Measurements from ENCODE around the gene SPINK14.

SPINK14 gene

GRCh38 chr5:148168246-148168645, at the start of gene SPINK14:
TSS of gene SPINK14 (plus strand) at chr5:148168546. CDS start at chr5:148169733, 1,187 bp downstream.
- no peak for DNase-seq

- DNase-seq, result no peak
Measured at GRCh38 chr5:148120317-148120716, 48.0 kb upstream of the SPINK14 start.

- DNase-seq, result no peak
Measured at GRCh38 chr5:148125641-148126040, 42.7 kb upstream of the SPINK14 start.

GRCh38 chr5:148135091-148136048, 33.0 kb upstream of the SPINK14 start:
- no peak for DNase-seq

GRCh38 chr5:148140846-148141245, 27.5 kb upstream of the SPINK14 start:
- no peak for DNase-seq

GRCh38 chr5:148141645-148142044, 26.7 kb upstream of the SPINK14 start:
- no peak for DNase-seq

GRCh38 chr5:148145916-148146315, 22.4 kb upstream of the SPINK14 start:
- no peak for DNase-seq

GRCh38 chr5:148146487-148146886, 21.9 kb upstream of the SPINK14 start:
- DNase-seq, result no peak

- no peak for DNase-seq
Measured at GRCh38 chr5:148147415-148147814, 20.9 kb upstream of the SPINK14 start.

- DNase-seq, result no peak
Measured at GRCh38 chr5:148151872-148152271, 16.5 kb upstream of the SPINK14 start.

GRCh38 chr5:148152781-148153180, 15.6 kb upstream of the SPINK14 start:
- no peak for DNase-seq

GRCh38 chr5:148156609-148157008, 11.7 kb upstream of the SPINK14 start:
- DNase-seq, result no peak

- DNase-seq, result no peak
Measured at GRCh38 chr5:148162038-148162437, 6.3 kb upstream of the SPINK14 start.

GRCh38 chr5:148163345-148163744, 5.0 kb upstream of the SPINK14 start:
- no peak for DNase-seq

- no peak for DNase-seq
Measured at GRCh38 chr5:148166550-148167283, 1.6 kb upstream of the SPINK14 start.

GRCh38 chr5:148172377-148172776, 4.0 kb downstream of the SPINK14 start:
- DNase-seq, result no peak

GRCh38 chr5:148176480-148176879, 8.1 kb downstream of the SPINK14 start:
- DNase-seq, result no peak

GRCh38 chr5:148177207-148177606, 8.9 kb downstream of the SPINK14 start:
- no peak for DNase-seq

- no peak for DNase-seq
Measured at GRCh38 chr5:148179234-148179824, 11.0 kb downstream of the SPINK14 start.

GRCh38 chr5:148186248-148187003, 18.1 kb downstream of the SPINK14 start:
- DNase-seq, result no peak

GRCh38 chr5:148191010-148191409, 22.7 kb downstream of the SPINK14 start:
- DNase-seq, result no peak

GRCh38 chr5:148193202-148193601, 24.9 kb downstream of the SPINK14 start:
- no peak for DNase-seq

- DNase-seq, result no peak
Measured at GRCh38 chr5:148201151-148201550, 32.8 kb downstream of the SPINK14 start.
